Measurements from ENCODE around the gene TAS2R3. TPM values are rescaled to one million over a fixed set of nuclear protein-coding genes. Genes with fewer than 3 reads are reported as not detected.
"Not testable (repeated sequence)": the region's sequence is repeated elsewhere in the genome, so short reads cannot be mapped to it uniquely, and the experiment has no call there.

The TAS2R3 gene
- 0.78 and 0.84 TPM in 2 replicates for total RNA-seq (2014; rRNA removed; shearing (Covaris generic))
- not detected in 2 replicates for polyA plus RNA-seq (2014; cell fraction: nucleus; rRNA removed)

- no peak for DNase-seq (ENCODE audit: extremely low read depth, low read depth)
These were observed at the start of gene TAS2R3 for GRCh38 chr7:141763797-141764196. TSS of gene TAS2R3 (plus strand) at chr7:141764097. CDS start at chr7:141764159, 62 bp downstream.

GRCh38 chr7:141714571-141714970, 49.3 kb upstream of the TAS2R3 start:
- DNase-seq (ENCODE audit: extremely low read depth, low read depth): no peak

GRCh38 chr7:141715018-141715417, 48.9 kb upstream of the TAS2R3 start:
- DNase-seq (ENCODE audit: extremely low read depth, low read depth): no peak

GRCh38 chr7:141715794-141716689, 47.9 kb upstream of the TAS2R3 start:
- no peak for DNase-seq (ENCODE audit: extremely low read depth, low read depth)

- no peak for DNase-seq (ENCODE audit: extremely low read depth, low read depth)
These were observed 46.4 kb upstream of the TAS2R3 start for GRCh38 chr7:141717450-141717849.

GRCh38 chr7:141722529-141722928, 41.4 kb upstream of the TAS2R3 start:
- DNase-seq (ENCODE audit: extremely low read depth, low read depth): no peak

GRCh38 chr7:141729020-141729419, 34.9 kb upstream of the TAS2R3 start:
- no peak for DNase-seq (ENCODE audit: extremely low read depth, low read depth)

GRCh38 chr7:141731476-141732149, 32.3 kb upstream of the TAS2R3 start:
- DNase-seq (ENCODE audit: extremely low read depth, low read depth): no peak

GRCh38 chr7:141737118-141737835, 26.6 kb upstream of the TAS2R3 start:
- DNase-seq (ENCODE audit: extremely low read depth, low read depth): no peak

- peak; percentile 97 for DNase-seq (ENCODE audit: extremely low read depth, low read depth)
These were observed 25.9 kb upstream of the TAS2R3 start, which contains the start of gene SSBP1 for GRCh38 chr7:141737836-141738591. TSS of gene SSBP1 (plus strand) at chr7:141738358. CDS start at chr7:141739167, 809 bp downstream.

GRCh38 chr7:141738592-141739013, 25.3 kb upstream of the TAS2R3 start:
- DNase-seq (ENCODE audit: extremely low read depth, low read depth): no peak

GRCh38 chr7:141739250-141739649, 24.6 kb upstream of the TAS2R3 start:
- no peak for DNase-seq (ENCODE audit: extremely low read depth, low read depth)

GRCh38 chr7:141742229-141742628, 21.7 kb upstream of the TAS2R3 start:
- no peak for DNase-seq (ENCODE audit: extremely low read depth, low read depth)

GRCh38 chr7:141744131-141744530, 19.8 kb upstream of the TAS2R3 start:
- no peak for DNase-seq (ENCODE audit: extremely low read depth, low read depth)

- no peak for DNase-seq (ENCODE audit: extremely low read depth, low read depth)
These were observed 15.5 kb upstream of the TAS2R3 start for GRCh38 chr7:141748396-141748795.

- DNase-seq (ENCODE audit: extremely low read depth, low read depth): not testable (repeated sequence)
These were observed 12.0 kb upstream of the TAS2R3 start for GRCh38 chr7:141751904-141752303.

GRCh38 chr7:141752634-141753033, 11.3 kb upstream of the TAS2R3 start:
- no peak for DNase-seq (ENCODE audit: extremely low read depth, low read depth)

- peak; percentile 30 for DNase-seq (ENCODE audit: extremely low read depth, low read depth)
These were observed 9.0 kb upstream of the TAS2R3 start for GRCh38 chr7:141754939-141755338.

GRCh38 chr7:141770083-141770583, 6.2 kb downstream of the TAS2R3 start:
- not testable (repeated sequence) for DNase-seq (ENCODE audit: extremely low read depth, low read depth)

GRCh38 chr7:141776374-141776773, 12.5 kb downstream of the TAS2R3 start, which contains the start of gene TAS2R4:
TSS of gene TAS2R4 (plus strand) at chr7:141776674. CDS start at chr7:141778489, 1,815 bp downstream.
- no peak for DNase-seq (ENCODE audit: extremely low read depth, low read depth)

Data from NCI-H460 (cell line).